ENCODE results near the gene INO80D. TPM values are rescaled to one million over a fixed set of nuclear protein-coding genes. Genes with fewer than 3 reads are reported as not detected.

The INO80D gene
- total and polyA plus RNA-seq, 2 of the 8 experiments (the other 6 are each of a cell fraction or from before 2014, with no cell fraction given): 6.2 to 37.4 TPM

DNA sequence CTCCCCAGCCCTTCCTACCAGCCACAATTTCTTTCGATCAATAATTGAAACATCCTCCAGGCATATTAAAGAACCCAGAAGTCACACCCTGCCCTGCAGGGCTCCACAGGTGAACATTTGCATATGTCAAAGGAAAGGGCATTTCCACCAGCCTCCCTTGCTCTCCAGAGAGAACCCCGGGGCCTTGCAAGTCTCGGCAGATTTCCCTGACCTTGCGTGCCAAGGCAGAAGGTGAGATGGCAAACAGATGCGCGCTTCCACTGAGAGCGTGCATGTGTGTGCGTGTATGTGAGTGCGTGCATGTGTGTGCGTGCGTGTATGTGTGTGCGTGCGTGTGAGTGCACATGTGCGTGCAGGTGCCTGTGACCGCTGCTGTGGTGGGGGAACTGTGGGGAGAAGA lies 120.3 kb downstream of the INO80D start:
- no peak for TF ChIP-seq SP1 (IDR thresholded peaks at IDR 0.05; ENCODE audit: low read depth, low read length)
- no peak for TF ChIP-seq RAD21 (IDR thresholded peaks at IDR 0.05 in 1 of 2, conservative IDR thresholded peaks at IDR 0.05 in 1 of 2; ENCODE audit: low read depth in 2 of 2, low read length in 2 of 2)
- TF ChIP-seq ATF3 (IDR thresholded peaks at IDR 0.05; ENCODE audit: insufficient read depth, low read depth, low read length): no peak
- TF ChIP-seq GTF2F1 (IDR thresholded peaks at IDR 0.05; ENCODE audit: borderline replicate concordance, low read depth, low read length): no peak
- TF ChIP-seq NANOG (IDR thresholded peaks at IDR 0.05; ENCODE audit: insufficient read depth, low read depth, low read length, poor library complexity, severe bottlenecking): no peak
- peak; percentile 74 to 77; a peak in 1 of 4 replicates for TF ChIP-seq SIN3A (conservative IDR thresholded peaks at IDR 0.05 in 1 of 2, IDR thresholded peaks at IDR 0.05 in 1 of 2; ENCODE audit: low read depth in 1 of 2, low read length in 2 of 2)
- H3K4me2 ChIP-seq (ENCODE audit: insufficient read depth in 1 of 2, low read depth in 2 of 2, low read length in 2 of 2): peak overlapping the region in 1 of 2 experiments; percentile 34; a peak in 1 of 4 replicates
- no peaks in the 10 kb centered on the region for H3K27me3 ChIP-seq (replicated peaks in 1 of 4; ENCODE audit: control insufficient read depth in 3 of 4, extremely low read depth in 1 of 4, insufficient read depth in 3 of 4, low read length in 3 of 4)
- no peak overlapping the region for H4K5ac ChIP-seq (ENCODE audit: insufficient read length, low read depth, low read length)
- FAIRE-seq (no peak), DNase-seq (ENCODE audit: low read depth in 1 of 2, low spot score in 2 of 2) (no peak)
- H2BK20ac ChIP-seq (ENCODE audit: low read length): 0 out of 2 replicates have a peak overlapping the region, but pooled peaks have one; percentile 56
- H3K56ac ChIP-seq (replicated peaks; ENCODE audit: insufficient read length, low read depth, low read length): no peak overlapping the region
- no peak overlapping the region for H3K23ac ChIP-seq (ENCODE audit: insufficient read length)
- H2AK5ac ChIP-seq (ENCODE audit: low read depth, low read length): no peak overlapping the region
- no peak overlapping the region for H3K9ac ChIP-seq (replicated peaks in 1 of 4; ENCODE audit: extremely low read depth in 1 of 4, low read depth in 3 of 4, low read length in 3 of 4)
- no peaks in the 10 kb centered on the region for H3K79me2 ChIP-seq (ENCODE audit: control insufficient read depth in 1 of 2, insufficient read depth in 2 of 2, low read length in 2 of 2)
- peak overlapping the region; percentile 42 for H4K91ac ChIP-seq (replicated peaks; ENCODE audit: insufficient read length, low read length)
- no peak overlapping the region; the same call in 1 of the 2 replicates for H2BK12ac ChIP-seq (ENCODE audit: low read depth, low read length)
- H3K9me3 ChIP-seq (ENCODE audit: insufficient read depth in 2 of 2, low read depth in 1 of 2, low read length in 1 of 2): no peaks in the 10 kb centered on the region
- H3K14ac ChIP-seq (ENCODE audit: insufficient read length): no peak overlapping the region
- no peak overlapping the region for H3K4ac ChIP-seq (replicated peaks; ENCODE audit: insufficient read length, low read depth, low read length)
- no peak overlapping the region for H2AFZ ChIP-seq (ENCODE audit: low read length)
- 86% methylated on average over 15 of the region's 15 CpGs; no CpG with 5 or more reads in 1 of the 2 experiments for WGBS, 2 experiments (ENCODE audit: extremely low coverage in 1 of 2, insufficient coverage in 1 of 2, insufficient read length in 1 of 2, insufficient replicate concordance in 2 of 2, low coverage in 1 of 2, low lambda C conversion rate in 2 of 2, missing lambda C conversion rate in 1 of 2)
- ChIA-PET POLR2A (ENCODE audit: partially characterized antibody) (interaction anchor here (0.6 kb wide), 1 partner anchor 36 kb away, joined by 3 read pairs; no protein-coding TSS in a partner anchor), CTCF (ENCODE audit: partially characterized antibody) (interaction anchor here (0.7 to 2.0 kb wide), 2 partner anchors 17 to 32 kb away, joined by 3 to 7 read pairs; no protein-coding TSS in a partner anchor)
- no peaks in the 10 kb centered on the region for H3K79me1 ChIP-seq (ENCODE audit: low read depth, low read length)
- H2BK15ac ChIP-seq (ENCODE audit: low read length): peak overlapping the region; percentile 76; the same call in 1 of the 2 replicates
- H3K4me3 ChIP-seq (ENCODE audit: extremely low read depth in 1 of 4, insufficient read depth in 2 of 4, low read depth in 3 of 4, low read length in 4 of 4): no peak overlapping the region
- H4K8ac ChIP-seq (ENCODE audit: extremely low read depth, insufficient read depth, low read length): no peak overlapping the region
- 0 out of 8 replicates have a peak, but pooled peaks cover 0 to 2% (median 0%) of the 10 kb centered on the region in 4 experiments for H3K36me3 ChIP-seq (ENCODE audit: control insufficient read depth in 2 of 4, insufficient read depth in 4 of 4, low read length in 3 of 4)
- H2BK120ac ChIP-seq (replicated peaks; ENCODE audit: low read depth, low read length): no peak overlapping the region
- H3K4me1 ChIP-seq (replicated peaks in 1 of 4; ENCODE audit: control insufficient read depth in 3 of 4, insufficient read depth in 4 of 4, low read length in 3 of 4): peaks cover 3 to 9% (median 3%) of the 10 kb centered on the region in 4 experiments; a peak in 6 of 7 replicates
- no peak overlapping the region for H3K27ac ChIP-seq (ENCODE audit: low read depth, low read length)
- H4K20me1 ChIP-seq (replicated peaks in 1 of 2; ENCODE audit: control insufficient read depth in 1 of 2, insufficient read depth in 2 of 2, low read length in 2 of 2): peaks cover 0 to 1% of the 10 kb centered on the region in 2 experiments
- peak overlapping the region; percentile 21; the same call in 1 of the 2 replicates for H3K18ac ChIP-seq (ENCODE audit: extremely low read depth, low read length)
- no peak overlapping the region for H2BK5ac ChIP-seq (ENCODE audit: low read depth, low read length)
- no peaks in the 10 kb centered on the region; the same call in 1 of the 2 replicates for H3K23me2 ChIP-seq (ENCODE audit: low read depth, low read length)

Measured in H1 (cell line).